NCI-H460 (cell line): Measurements from ENCODE around the gene MICU1. TPM values are rescaled to one million over a fixed set of nuclear protein-coding genes. Genes with fewer than 3 reads are reported as not detected.
"Not testable (repeated sequence)": the region's sequence is repeated elsewhere in the genome, so short reads cannot be mapped to it uniquely, and the experiment has no call there.

Experiments
- DNase-seq: peaks from one replicate; pipeline ENCODE4 v3.0.0-alpha.2; 2016; ENCODE audit warnings: low read depth; ENCODE audit errors: extremely low read depth
- total RNA-seq: library from RNA; depleted of rRNA; stranded (reverse); fragments of >200 nt; shearing (Covaris generic); gene quantifications from 2 replicates; pipeline ENCODE4 v1.2.3, GENCODE V29; 2014

MICU1 gene
- total RNA-seq, 1 experiment from 2014 or later: 49.9 TPM

- DNase-seq: peak; percentile 90
Observed at GRCh38 chr10:72354356-72355213, 271.3 kb downstream of the MICU1 start, which contains the start of gene DNAJB12. Gene DNAJB12 (minus strand): TSS chr10:72354919. CDS start chr10:72354897, 22 bp downstream.

DNA sequence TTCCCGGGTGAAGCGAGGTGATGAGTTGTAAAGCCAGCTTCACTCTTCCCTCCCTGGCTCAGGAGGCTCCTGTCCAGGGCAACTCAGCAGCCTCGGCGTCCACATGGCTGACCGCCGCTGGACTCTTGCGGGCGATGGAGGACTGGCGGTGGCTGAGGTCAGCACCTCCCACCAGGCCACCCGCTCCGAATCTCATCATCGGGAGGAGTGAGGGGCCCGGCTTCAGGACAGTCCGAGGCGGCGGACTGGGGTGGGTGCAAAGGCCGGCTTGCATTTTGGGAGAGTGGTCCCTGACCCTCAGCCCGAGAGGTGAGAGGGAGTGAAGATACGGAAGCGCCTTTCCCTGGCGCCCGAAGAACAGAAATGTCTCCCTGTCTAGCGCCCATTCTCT is 271.9 kb downstream of the MICU1 start:
- no peak for DNase-seq

- DNase-seq: no peak
Observed at GRCh38 chr10:72353028-72353964, 272.6 kb downstream of the MICU1 start.

GRCh38 chr10:72351479-72351878 is 274.4 kb downstream of the MICU1 start:
- DNase-seq: no peak

GRCh38 chr10:72349438-72349837 is 276.4 kb downstream of the MICU1 start:
- DNase-seq: no peak

DNA sequence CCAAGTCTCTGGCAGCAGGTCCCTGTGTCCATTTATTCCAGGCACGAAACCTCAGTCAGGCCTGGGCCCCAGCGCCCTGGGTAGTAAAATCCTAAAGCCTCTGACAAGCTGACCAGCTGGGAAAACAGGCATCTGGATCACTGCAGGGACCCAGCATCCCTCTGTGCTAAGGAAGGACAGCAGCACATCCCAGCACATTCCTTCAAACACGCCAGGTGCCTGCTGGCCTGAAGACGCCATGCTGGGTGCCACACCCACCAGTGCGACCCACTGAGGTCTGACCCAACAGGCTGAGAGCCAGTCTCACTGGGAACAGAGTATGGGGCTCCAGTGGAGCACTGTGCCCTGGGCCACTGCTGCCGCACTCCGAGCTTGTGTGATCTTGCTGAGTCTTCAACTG is 277.6 kb downstream of the MICU1 start:
- no peak for DNase-seq

DNA sequence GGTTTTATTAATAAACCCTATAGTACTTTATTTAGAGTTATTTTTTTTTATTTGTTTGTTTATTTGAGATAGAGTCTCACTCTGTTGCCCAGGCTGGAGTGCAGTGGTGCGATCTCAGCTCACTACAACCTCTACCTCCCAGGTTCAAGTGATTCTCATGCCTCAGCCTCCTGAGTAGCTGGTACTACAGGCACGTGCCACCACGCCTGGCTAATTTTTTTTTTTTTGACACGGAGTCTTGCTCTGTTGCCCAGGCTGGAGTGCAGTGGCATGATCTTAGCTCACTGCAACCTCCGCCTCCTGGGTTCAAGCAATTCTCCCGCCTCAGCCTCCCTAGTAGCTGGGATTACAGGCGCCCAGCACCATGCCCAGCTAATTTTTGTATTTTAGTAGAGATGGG is 279.8 kb downstream of the MICU1 start:
- not testable (repeated sequence) for DNase-seq

- no peak for DNase-seq
Observed at GRCh38 chr10:72344932-72345331, 280.9 kb downstream of the MICU1 start.

DNA sequence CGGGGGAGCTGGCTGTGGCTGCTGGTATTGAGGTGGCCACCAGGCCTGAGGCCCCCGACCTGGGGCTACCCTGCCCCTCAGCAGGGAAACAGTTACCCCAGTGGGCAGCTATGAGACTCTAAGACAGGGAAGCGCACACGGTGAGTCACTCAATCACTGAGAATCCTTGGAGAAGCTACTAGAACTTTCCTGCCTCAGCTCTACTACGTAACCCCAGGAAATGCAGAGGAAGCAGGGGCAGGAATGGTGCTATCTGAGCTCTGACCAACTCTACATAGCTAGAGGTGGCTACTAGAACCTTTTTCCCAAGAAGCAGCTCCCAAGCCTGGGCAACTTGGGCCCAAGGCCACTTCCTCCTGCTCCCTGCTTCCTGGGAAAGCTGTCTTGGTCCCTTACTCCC is 283.0 kb downstream of the MICU1 start:
- DNase-seq: no peak

DNA sequence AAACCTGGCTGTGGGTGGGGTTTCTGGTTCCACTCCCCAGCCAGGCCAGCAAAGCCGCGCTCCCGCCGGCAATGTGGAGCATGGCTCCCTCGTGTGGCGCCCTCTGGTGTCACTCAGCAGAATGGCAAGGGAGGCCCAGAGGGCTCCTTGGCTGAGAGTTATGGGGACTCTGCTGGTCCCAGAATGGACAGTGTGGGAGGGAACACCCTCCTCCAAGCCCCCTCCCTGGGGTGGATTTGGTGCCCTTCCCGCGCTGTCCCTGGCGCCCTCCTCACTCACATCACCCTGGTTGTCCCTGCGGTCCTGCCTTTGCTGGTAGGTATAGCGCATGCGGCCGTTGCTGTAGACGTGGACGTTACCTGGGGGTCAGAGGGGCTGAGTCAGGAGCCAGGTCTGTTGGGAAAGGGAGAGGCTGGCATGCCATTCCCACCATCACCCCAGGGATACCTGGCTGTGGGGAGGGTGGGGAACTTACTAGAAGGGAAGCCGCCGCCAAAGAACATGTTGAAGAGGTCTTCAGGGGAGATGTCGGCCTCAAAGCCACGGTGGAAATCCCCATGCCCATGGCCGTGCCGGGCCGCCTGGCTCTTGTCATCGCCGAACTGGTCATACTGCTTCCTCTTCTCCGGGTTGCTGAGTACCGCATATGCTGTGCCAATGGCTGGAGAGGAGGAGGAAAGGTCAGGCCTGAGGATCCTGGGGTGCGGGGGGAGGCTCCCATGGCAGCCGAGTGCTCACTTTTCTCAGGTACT is 285.2 kb downstream of the MICU1 start:
- DNase-seq: peak; percentile 51

GRCh38 chr10:72338180-72338579 is 287.7 kb downstream of the MICU1 start:
- DNase-seq: no peak

GRCh38 chr10:72337722-72338121 is 288.2 kb downstream of the MICU1 start:
- DNase-seq: no peak

DNA sequence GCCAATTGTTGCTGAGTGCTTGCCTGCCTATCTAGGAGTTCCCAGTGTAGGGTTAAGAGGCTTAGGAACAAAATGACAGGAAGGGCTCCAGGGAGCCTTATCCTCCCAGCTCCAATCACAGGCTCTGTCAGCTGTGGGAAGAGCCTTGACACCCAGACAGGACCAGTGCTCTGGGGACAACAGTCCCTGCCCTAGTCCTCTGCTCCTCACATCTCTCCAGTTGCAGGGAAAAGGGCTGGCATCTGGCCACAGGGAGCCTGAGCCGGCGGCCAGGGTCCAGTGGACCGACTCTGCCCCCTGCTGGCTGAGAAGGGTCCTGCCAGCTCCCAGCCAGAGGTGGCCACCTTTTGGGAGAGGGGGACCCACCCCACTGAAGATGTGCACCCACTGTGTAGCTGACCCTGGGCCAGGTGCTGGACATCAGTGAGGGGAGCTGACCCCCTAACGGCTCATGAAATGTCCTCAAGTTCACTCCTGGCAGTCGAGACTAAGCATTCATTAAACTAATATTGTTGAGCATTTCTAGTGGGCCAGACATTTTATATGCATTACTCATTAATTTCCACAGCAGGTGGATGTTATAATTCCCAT is 288.7 kb downstream of the MICU1 start:
- peak; percentile 78 for DNase-seq

DNA sequence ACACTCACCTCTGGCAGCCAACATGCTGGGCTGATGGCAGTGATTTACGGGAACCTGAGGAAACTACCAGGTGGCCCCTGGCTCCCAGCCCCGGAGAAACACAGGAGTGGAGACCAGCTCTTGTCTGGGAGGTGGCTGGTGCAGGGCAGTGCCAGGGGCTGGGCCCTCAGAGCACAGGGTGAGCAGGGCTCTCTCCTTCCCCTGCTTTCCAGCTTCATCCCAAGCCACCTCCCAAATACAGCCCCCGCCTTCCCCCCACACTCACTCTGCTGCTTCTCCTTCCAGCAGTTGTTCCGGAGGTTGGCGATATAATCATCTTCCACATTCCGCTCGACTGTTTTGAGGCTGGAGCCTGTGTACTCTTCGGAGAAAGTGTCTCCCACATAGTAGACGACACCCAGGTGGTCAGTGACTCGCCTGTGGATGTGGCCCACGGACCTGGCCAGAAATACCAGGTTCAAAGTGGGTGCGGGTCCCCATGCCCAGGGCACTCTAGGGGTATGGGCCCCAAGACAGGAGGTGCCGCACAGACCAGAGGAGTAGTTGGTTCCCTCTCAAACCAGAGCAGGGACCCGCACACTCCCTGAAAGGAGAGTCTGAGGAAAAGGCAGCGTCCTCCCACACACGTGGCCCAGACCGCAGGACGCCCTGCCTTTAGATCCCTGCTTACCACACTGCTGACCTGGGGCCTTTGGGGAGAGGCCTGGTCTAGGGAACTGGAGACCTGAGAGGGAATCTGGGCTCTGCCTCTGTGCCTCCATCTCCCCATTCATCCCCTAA is 289.4 kb downstream of the MICU1 start:
- no peak for DNase-seq

- DNase-seq: no peak
Observed at GRCh38 chr10:72335394-72336258, 290.3 kb downstream of the MICU1 start.

- DNase-seq: peak; percentile 52
Observed at GRCh38 chr10:72334825-72335393, 291.0 kb downstream of the MICU1 start.

GRCh38 chr10:72334196-72334824 is 291.6 kb downstream of the MICU1 start:
- no peak for DNase-seq
